A673 (cell line): ENCODE results near the gene MDK.

Experiments
- EZH2 ChIP-seq: fragments of 200-600 bp; sonication (generic); IDR thresholded peaks from 2 replicates; pipeline ENCODE4 v1.6.1; 2017; ENCODE audit warnings: borderline replicate concordance, low read depth, mild to moderate bottlenecking, mixed read lengths, antibody characterized with exemption, low read length; ENCODE audit not compliant: poor library complexity, severe bottlenecking
- TF ChIP-seq, protein P1 (sequence below): fragments of 300-800, 200-600 bp; sonication (generic); conservative IDR thresholded peaks from 2 replicates; pipeline ENCODE4 v1.5.1; 2017; ENCODE audit warnings: low read depth, mild to moderate bottlenecking, antibody characterized with exemption, low read length, moderate library complexity, mixed read lengths

DNA sequence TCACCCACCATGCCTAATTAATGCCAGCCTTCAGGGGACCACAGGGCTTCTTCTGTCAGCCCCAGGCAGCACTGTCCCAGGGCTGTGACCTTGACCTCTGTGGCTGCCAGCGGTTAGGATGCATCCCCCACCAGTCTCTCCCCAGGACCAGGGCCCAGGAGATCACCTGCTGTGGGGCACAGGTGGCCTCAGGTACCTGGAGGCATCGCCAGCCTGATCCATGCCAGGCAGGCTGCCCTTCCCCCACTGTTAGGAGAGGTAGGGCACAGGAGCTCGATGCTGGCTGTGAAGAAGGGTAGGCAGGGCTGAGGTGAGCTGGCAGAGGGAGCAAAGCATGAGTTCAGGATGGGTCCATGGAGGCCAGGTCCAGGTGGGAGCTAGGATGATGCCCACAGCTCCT is 16.7 kb upstream of the MDK start:
- TF ChIP-seq, protein P1, sequence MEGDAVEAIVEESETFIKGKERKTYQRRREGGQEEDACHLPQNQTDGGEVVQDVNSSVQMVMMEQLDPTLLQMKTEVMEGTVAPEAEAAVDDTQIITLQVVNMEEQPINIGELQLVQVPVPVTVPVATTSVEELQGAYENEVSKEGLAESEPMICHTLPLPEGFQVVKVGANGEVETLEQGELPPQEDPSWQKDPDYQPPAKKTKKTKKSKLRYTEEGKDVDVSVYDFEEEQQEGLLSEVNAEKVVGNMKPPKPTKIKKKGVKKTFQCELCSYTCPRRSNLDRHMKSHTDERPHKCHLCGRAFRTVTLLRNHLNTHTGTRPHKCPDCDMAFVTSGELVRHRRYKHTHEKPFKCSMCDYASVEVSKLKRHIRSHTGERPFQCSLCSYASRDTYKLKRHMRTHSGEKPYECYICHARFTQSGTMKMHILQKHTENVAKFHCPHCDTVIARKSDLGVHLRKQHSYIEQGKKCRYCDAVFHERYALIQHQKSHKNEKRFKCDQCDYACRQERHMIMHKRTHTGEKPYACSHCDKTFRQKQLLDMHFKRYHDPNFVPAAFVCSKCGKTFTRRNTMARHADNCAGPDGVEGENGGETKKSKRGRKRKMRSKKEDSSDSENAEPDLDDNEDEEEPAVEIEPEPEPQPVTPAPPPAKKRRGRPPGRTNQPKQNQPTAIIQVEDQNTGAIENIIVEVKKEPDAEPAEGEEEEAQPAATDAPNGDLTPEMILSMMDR, result no peak
- no peak for TF ChIP-seq EZH2
